ENCODE measurements around the gene CHN2. TPM values are rescaled to one million over a fixed set of nuclear protein-coding genes. Genes with fewer than 3 reads are reported as not detected.

The CHN2 gene
- polyA plus RNA-seq, 2 of the 4 experiments (the other 2 are of a cell fraction), result 0.06 TPM; not detected in 1

DNA sequence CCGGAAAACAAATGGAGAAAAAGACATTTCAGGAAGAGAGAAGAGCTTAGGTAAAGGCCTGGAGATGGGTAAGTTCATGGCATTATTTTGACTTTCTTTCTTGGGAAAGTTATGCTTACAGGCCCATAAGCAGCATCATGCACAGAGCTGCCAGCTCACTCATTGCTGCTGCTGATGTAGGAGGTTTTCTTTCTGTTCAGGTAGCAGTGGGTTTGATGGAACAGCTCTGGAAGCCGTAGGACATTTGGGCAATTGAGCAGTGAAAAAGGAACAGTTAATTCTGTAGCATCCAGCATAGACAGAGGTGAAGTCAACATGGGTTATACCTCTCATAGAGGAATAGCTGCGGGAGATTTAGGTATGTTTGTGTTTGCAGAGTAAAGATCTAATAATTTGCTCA, 3.3 kb downstream of the CHN2 start:
- FAIRE-seq (no peak), ATAC-seq (no peak), DNase-seq (ENCODE audit: low read depth in 1 of 2, low spot score in 1 of 2) (no peak)
- Histone ChIP-seq H3K9me3 (no peaks in the 10 kb centered on the region), H3K4me2 (no peak overlapping the region), H3K4me3 (no peak overlapping the region), H3K27ac (no peak overlapping the region), H3K4me1 (no peaks in the 10 kb centered on the region)
- 48% methylated on average over 3 of the region's 3 CpGs for WGBS (ENCODE audit: missing lambda C conversion rate)
- ChIA-PET CTCF (interaction anchor here (1.4 kb wide), 1 partner anchor 9 kb away, joined by 14 read pairs; no protein-coding TSS in a partner anchor), POLR2A (no interaction called here)
- TF ChIP-seq RNF2 (IDR thresholded peaks at IDR 0.05; ENCODE audit: borderline replicate concordance, low read depth) (no peak), GATA3 (IDR thresholded peaks at IDR 0.05; ENCODE audit: borderline replicate concordance) (no peak), JUN (IDR thresholded peaks at IDR 0.05) (no peak), SREBF2 (IDR thresholded peaks at IDR 0.05) (no peak), HOXB5 (CRISPR knock-in tag; IDR thresholded peaks at IDR 0.05) (no peak), RAD21 (conservative IDR thresholded peaks at IDR 0.05 in 1 of 2, IDR thresholded peaks at IDR 0.05 in 1 of 2) (no peak), HDAC2 (IDR thresholded peaks at IDR 0.05) (no peak), ZFP36 (IDR thresholded peaks at IDR 0.05; ENCODE audit: borderline replicate concordance, partially characterized antibody) (no peak)
- TF ChIP-seq, protein P1, sequence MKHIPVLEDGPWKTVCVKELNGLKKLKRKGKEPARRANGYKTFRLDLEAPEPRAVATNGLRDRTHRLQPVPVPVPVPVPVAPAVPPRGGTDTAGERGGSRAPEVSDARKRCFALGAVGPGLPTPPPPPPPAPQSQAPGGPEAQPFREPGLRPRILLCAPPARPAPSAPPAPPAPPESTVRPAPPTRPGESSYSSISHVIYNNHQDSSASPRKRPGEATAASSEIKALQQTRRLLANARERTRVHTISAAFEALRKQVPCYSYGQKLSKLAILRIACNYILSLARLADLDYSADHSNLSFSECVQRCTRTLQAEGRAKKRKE (CRISPR knock-in tag; IDR thresholded peaks at IDR 0.05; ENCODE audit: low read depth), result no peak
- TF ChIP-seq, protein P2, sequence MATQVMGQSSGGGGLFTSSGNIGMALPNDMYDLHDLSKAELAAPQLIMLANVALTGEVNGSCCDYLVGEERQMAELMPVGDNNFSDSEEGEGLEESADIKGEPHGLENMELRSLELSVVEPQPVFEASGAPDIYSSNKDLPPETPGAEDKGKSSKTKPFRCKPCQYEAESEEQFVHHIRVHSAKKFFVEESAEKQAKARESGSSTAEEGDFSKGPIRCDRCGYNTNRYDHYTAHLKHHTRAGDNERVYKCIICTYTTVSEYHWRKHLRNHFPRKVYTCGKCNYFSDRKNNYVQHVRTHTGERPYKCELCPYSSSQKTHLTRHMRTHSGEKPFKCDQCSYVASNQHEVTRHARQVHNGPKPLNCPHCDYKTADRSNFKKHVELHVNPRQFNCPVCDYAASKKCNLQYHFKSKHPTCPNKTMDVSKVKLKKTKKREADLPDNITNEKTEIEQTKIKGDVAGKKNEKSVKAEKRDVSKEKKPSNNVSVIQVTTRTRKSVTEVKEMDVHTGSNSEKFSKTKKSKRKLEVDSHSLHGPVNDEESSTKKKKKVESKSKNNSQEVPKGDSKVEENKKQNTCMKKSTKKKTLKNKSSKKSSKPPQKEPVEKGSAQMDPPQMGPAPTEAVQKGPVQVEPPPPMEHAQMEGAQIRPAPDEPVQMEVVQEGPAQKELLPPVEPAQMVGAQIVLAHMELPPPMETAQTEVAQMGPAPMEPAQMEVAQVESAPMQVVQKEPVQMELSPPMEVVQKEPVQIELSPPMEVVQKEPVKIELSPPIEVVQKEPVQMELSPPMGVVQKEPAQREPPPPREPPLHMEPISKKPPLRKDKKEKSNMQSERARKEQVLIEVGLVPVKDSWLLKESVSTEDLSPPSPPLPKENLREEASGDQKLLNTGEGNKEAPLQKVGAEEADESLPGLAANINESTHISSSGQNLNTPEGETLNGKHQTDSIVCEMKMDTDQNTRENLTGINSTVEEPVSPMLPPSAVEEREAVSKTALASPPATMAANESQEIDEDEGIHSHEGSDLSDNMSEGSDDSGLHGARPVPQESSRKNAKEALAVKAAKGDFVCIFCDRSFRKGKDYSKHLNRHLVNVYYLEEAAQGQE (IDR thresholded peaks at IDR 0.05), result no peak
- TF ChIP-seq, protein P3, sequence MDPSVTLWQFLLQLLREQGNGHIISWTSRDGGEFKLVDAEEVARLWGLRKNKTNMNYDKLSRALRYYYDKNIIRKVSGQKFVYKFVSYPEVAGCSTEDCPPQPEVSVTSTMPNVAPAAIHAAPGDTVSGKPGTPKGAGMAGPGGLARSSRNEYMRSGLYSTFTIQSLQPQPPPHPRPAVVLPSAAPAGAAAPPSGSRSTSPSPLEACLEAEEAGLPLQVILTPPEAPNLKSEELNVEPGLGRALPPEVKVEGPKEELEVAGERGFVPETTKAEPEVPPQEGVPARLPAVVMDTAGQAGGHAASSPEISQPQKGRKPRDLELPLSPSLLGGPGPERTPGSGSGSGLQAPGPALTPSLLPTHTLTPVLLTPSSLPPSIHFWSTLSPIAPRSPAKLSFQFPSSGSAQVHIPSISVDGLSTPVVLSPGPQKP (IDR thresholded peaks at IDR 0.05; ENCODE audit: low read depth, low read length), result no peak

DNA sequence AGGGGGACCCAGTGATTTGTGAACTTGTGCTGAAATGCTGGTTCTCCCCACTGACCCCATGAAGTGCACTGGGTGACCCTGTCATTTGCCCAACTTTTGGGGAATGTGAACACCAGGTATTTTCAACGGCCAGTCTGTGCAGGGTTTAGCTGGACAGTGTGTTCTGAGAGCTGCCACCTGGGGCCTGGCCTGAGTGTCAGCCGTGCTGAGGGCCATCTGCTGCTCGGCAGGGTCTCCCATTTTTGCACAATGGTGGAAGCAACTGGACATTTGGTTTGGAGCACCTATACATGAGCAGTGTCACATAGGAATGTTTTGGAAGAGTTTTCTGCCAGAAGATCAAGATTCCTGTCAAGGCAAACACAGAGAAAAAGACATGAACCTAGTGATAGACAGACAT, 5.2 kb downstream of the CHN2 start:
- CTCF ChIA-PET, result no interaction called here
- Histone ChIP-seq H3K27ac (no peak overlapping the region), H3K4me3 (no peak overlapping the region), H3K4me2 (no peak overlapping the region), H3K9me3 (no peaks in the 10 kb centered on the region), H3K4me1 (no peaks in the 10 kb centered on the region)
- POLR2A ChIA-PET, result no interaction called here
- 33% methylated on average over 3 of the region's 3 CpGs for WGBS (ENCODE audit: missing lambda C conversion rate)
- FAIRE-seq (no peak), DNase-seq (ENCODE audit: low read depth in 1 of 2, low spot score in 1 of 2) (no peak), ATAC-seq (no peak)
- TF ChIP-seq MAZ (IDR thresholded peaks at IDR 0.05; ENCODE audit: borderline replicate concordance, low read depth, low read length) (no peak), MYC (IDR thresholded peaks at IDR 0.05; ENCODE audit: borderline replicate concordance, low read length) (no peak), RARB (CRISPR knock-in tag; IDR thresholded peaks at IDR 0.05) (no peak)

DNA sequence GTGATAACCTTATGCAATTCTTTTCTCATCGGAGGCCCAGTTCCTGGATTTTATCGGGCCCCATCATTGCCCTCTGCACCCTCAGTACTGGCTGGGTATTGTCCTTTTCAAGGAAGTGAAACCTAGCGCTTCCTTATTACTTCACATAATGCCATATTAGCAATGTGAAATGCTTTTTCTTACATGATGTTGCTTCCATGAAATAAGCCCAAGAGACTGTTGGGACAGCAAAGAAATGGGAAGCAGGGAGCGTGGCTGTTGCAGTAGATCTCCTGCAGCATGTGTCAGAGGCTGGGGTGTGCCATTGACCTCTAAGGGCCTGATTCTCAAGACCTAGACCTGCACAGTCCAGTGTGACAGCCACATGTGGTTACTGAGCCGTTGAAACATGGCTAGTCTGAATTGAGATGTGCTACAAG, 8.1 kb downstream of the CHN2 start:
- ATAC-seq (no peak), FAIRE-seq (no peak)
- CTCF ChIA-PET, result interaction anchor here (1.1 kb wide), 1 partner anchor 13 kb away, joined by 5 read pairs; no protein-coding TSS in a partner anchor

More for the DNA sequence above, 8.1 kb downstream of the CHN2 start:
- TF ChIP-seq TP53 (CRISPR knock-in tag; IDR thresholded peaks at IDR 0.05) (no peak), TFCP2L1 (CRISPR knock-in tag; IDR thresholded peaks at IDR 0.05) (no peak), MAZ (IDR thresholded peaks at IDR 0.05; ENCODE audit: borderline replicate concordance, low read depth, low read length) (no peak), RFX5 (IDR thresholded peaks at IDR 0.05) (no peak), EP300 (IDR thresholded peaks at IDR 0.05) (no peak), HOXB5 (CRISPR knock-in tag; IDR thresholded peaks at IDR 0.05) (no peak), NPAS2 (CRISPR knock-in tag; IDR thresholded peaks at IDR 0.05; ENCODE audit: borderline replicate concordance) (no peak), ZFP36 (IDR thresholded peaks at IDR 0.05; ENCODE audit: borderline replicate concordance, partially characterized antibody) (no peak)
- TF ChIP-seq, protein P3 (IDR thresholded peaks at IDR 0.05; ENCODE audit: low read depth, low read length), result no peak
- TF ChIP-seq, protein P4, sequence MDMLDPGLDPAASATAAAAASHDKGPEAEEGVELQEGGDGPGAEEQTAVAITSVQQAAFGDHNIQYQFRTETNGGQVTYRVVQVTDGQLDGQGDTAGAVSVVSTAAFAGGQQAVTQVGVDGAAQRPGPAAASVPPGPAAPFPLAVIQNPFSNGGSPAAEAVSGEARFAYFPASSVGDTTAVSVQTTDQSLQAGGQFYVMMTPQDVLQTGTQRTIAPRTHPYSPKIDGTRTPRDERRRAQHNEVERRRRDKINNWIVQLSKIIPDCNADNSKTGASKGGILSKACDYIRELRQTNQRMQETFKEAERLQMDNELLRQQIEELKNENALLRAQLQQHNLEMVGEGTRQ (IDR thresholded peaks at IDR 0.05), result no peak
- no peak overlapping the region for H3K4me2 ChIP-seq
- 52% methylated on average over 5 of the region's 5 CpGs for WGBS (ENCODE audit: missing lambda C conversion rate)
- H3K27ac ChIP-seq, result no peak overlapping the region
- no peaks in the 10 kb centered on the region for H3K4me1 ChIP-seq
- H3K4me3 ChIP-seq, result no peak overlapping the region
- no peaks in the 10 kb centered on the region for H3K9me3 ChIP-seq
- no peak for DNase-seq (ENCODE audit: low read depth in 1 of 2, low spot score in 1 of 2)
- POLR2A ChIA-PET, result no interaction called here

All from A549 (cell line).